Smooth muscle cell (in vitro differentiated cells): ENCODE measurements around the gene SPSB1. TPM values are rescaled to one million over a fixed set of nuclear protein-coding genes. Genes with fewer than 3 reads are reported as not detected.
A peak's percentile ranks its signal among the peaks of the same experiment; 100 is the strongest.

Experiments
- DNase-seq: peaks from one replicate; lab custom pipeline; 2025; ENCODE audit not compliant: unreplicated experiment; lab: John Stamatoyannopoulos, UW
- H2AFZ ChIP-seq: fragments of 200-600 bp; sonication (generic); 2 replicates; pipeline ENCODE4 v1.6.0; 2016; ENCODE audit warnings: antibody characterized with exemption, low read depth, mild to moderate bottlenecking
- H3F3A ChIP-seq: fragments of 200-600 bp; sonication (generic); 2 replicates; pipeline ENCODE4 v1.6.0; 2017; ENCODE audit warnings: antibody characterized with exemption, low read depth
- H3K27ac ChIP-seq: fragments of 200-600 bp; sonication (generic); 2 replicates; pipeline ENCODE4 v1.5.1; 2016; ENCODE audit warnings: low read depth, mild to moderate bottlenecking
- H3K27me3 ChIP-seq: fragments of 200-600 bp; sonication (generic); 2 replicates; pipeline ENCODE4 v1.6.1; 2016; ENCODE audit warnings: low read depth, mild to moderate bottlenecking
- H3K36me3 ChIP-seq: fragments of 200-600 bp; sonication (generic); 2 replicates; pipeline ENCODE4 v1.5.1; 2016; ENCODE audit warnings: low read depth
- H3K4me1 ChIP-seq: fragments of 200-600 bp; sonication (generic); 2 replicates; pipeline ENCODE4 v1.5.1; 2016; ENCODE audit warnings: low read depth
- H3K4me2 ChIP-seq: fragments of 200-600 bp; sonication (generic); 2 replicates; pipeline ENCODE4 v1.6.0; 2016; ENCODE audit warnings: mild to moderate bottlenecking
- H3K4me3 ChIP-seq: fragments of 200-600 bp; sonication (generic); 2 replicates; pipeline ENCODE4 v1.5.1; 2016; ENCODE audit warnings: mild to moderate bottlenecking
- H3K79me2 ChIP-seq: fragments of 200-600 bp; sonication (generic); 2 replicates; pipeline ENCODE4 v1.6.0; 2016; ENCODE audit warnings: low read depth, mild to moderate bottlenecking
- H3K9ac ChIP-seq: fragments of 200-600 bp; sonication (generic); 2 replicates; pipeline ENCODE4 v1.6.0; 2016; ENCODE audit warnings: low read depth
- H3K9me3 ChIP-seq: fragments of 200-600 bp; sonication (generic); replicated peaks from 2 replicates; pipeline ENCODE4 v1.5.1; 2016; ENCODE audit warnings: low read depth
- H4K20me1 ChIP-seq: fragments of 200-600 bp; sonication (generic); 2 replicates; pipeline ENCODE4 v1.6.0; 2016; ENCODE audit warnings: low read depth
- WGBS: methylation state at CpG from one replicate; pipeline ENCODE4 v1.1.7; 2016; ENCODE audit warnings: low lambda C conversion rate; 5-methylcytosine and 5-hydroxymethylcytosine counted together
- polyA plus RNA-seq: library from polyadenylated mRNA; unstranded; fragments of >200 nt; fragmentation: Nextera tagmentation; extraction: Ambion mirVana; gene quantifications from 2 replicates; pipeline ENCODE4 v1.2.1, GENCODE V29; 2016
- total RNA-seq: library from RNA; depleted of rRNA; stranded (reverse); fragments of >200 nt; gene quantifications from 2 replicates; pipeline ENCODE4 v1.2.3, GENCODE V29; 2014
- TF ChIP-seq, protein P1 (sequence below): fragments of 200-600 bp; sonication (generic); IDR thresholded peaks from 2 replicates; pipeline ENCODE4 v1.5.1; 2017; ENCODE audit warnings: borderline replicate concordance, mild to moderate bottlenecking, antibody characterized with exemption; ENCODE audit not compliant: insufficient read depth, poor library complexity, severe bottlenecking

Gene SPSB1
- total and polyA plus RNA-seq, 2 experiments from 2014 or later = 27.6 to 37.0 TPM

- WGBS = 94% methylated on average over 4 of the region's 4 CpGs
- no peaks in the 10 kb centered on the region for H3K27me3 ChIP-seq
- H3K36me3 ChIP-seq = no peaks in the 10 kb centered on the region
- H4K20me1 ChIP-seq = peaks cover 100% of the 10 kb centered on the region
- no peak for DNase-seq
- no peak overlapping the region for H3K4me3 ChIP-seq
- H3K79me2 ChIP-seq = peaks cover 89% of the 10 kb centered on the region
- H3K9me3 ChIP-seq = no peaks in the 10 kb centered on the region
- no peak overlapping the region for H2AFZ ChIP-seq
- peak overlapping the region; percentile 57 for H3K4me2 ChIP-seq
- H3K4me1 ChIP-seq = peaks cover 20% of the 10 kb centered on the region
- H3K9ac ChIP-seq = no peak overlapping the region
- H3F3A ChIP-seq = peaks cover 32% of the 10 kb centered on the region
- peak overlapping the region; percentile 57 for H3K27ac ChIP-seq
- TF ChIP-seq, protein P1, sequence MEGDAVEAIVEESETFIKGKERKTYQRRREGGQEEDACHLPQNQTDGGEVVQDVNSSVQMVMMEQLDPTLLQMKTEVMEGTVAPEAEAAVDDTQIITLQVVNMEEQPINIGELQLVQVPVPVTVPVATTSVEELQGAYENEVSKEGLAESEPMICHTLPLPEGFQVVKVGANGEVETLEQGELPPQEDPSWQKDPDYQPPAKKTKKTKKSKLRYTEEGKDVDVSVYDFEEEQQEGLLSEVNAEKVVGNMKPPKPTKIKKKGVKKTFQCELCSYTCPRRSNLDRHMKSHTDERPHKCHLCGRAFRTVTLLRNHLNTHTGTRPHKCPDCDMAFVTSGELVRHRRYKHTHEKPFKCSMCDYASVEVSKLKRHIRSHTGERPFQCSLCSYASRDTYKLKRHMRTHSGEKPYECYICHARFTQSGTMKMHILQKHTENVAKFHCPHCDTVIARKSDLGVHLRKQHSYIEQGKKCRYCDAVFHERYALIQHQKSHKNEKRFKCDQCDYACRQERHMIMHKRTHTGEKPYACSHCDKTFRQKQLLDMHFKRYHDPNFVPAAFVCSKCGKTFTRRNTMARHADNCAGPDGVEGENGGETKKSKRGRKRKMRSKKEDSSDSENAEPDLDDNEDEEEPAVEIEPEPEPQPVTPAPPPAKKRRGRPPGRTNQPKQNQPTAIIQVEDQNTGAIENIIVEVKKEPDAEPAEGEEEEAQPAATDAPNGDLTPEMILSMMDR = no peak
Measured at GRCh38 chr1:9350960-9351359, 58.3 kb downstream of the SPSB1 start.

GRCh38 chr1:9351654-9352271, 59.1 kb downstream of the SPSB1 start:
- H2AFZ ChIP-seq = no peak overlapping the region
- H3K4me1 ChIP-seq = peaks cover 20% of the 10 kb centered on the region
- TF ChIP-seq, protein P1 = no peak
- H3K79me2 ChIP-seq = peaks cover 89% of the 10 kb centered on the region
- WGBS = 65% methylated on average over 5 of the region's 7 CpGs
- H3K27ac ChIP-seq = peak overlapping the region; percentile 57
- peaks cover 29% of the 10 kb centered on the region for H3F3A ChIP-seq
- peaks cover 5% of the 10 kb centered on the region for H3K36me3 ChIP-seq
- no peaks in the 10 kb centered on the region for H3K27me3 ChIP-seq
- DNase-seq = no peak
- H3K9ac ChIP-seq = peak overlapping the region; percentile 28
- H4K20me1 ChIP-seq = peaks cover 100% of the 10 kb centered on the region
- no peak overlapping the region for H3K4me3 ChIP-seq
- H3K9me3 ChIP-seq = no peaks in the 10 kb centered on the region
- H3K4me2 ChIP-seq = peak overlapping the region; percentile 77

DNA sequence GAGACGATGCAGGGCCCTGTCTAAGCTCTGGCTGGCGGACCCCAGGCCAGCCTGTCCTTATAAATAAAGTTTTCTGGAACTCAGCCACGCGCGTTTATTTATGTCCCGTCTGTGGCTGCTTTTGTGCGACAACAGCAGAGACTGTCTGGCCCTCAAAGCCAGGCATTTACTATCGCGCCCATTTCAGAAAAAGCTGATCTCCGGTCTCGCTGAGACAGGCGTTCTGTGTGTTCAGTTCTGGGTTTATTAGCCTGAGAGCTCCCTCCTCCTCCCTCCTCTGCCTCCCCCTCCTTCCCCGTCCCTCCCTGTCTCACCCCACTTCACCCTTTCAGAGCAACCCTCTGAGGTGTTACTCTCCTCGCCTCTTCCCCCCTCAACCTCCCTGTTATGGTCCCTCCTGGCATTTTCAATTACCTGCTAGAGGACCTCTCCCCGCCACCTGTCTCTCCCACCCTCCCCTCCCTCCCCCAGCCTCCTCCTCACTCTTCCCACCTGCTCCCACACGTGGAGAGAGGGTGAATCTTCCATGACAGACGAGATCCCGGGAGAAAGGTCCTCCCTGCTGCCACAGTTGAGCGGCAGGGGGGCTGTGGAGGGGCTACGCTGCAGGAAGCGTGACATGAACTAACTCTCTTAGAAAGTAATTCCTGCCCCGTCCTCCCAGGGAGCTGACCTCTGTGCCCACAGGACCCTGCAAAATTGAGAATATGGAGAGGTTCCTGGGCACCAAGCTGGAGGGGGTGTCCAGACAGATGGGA, 59.9 kb downstream of the SPSB1 start:
- Histone ChIP-seq H4K20me1 (peaks cover 100% of the 10 kb centered on the region), H3K79me2 (peaks cover 89% of the 10 kb centered on the region), H3F3A (peaks cover 21% of the 10 kb centered on the region), H3K4me2 (peak overlapping the region; percentile 77), H3K4me3 (no peak overlapping the region), H3K27me3 (no peaks in the 10 kb centered on the region), H3K9me3 (no peaks in the 10 kb centered on the region), H3K36me3 (peaks cover 5% of the 10 kb centered on the region), H3K4me1 (peaks cover 20% of the 10 kb centered on the region), H3K9ac (peak overlapping the region; percentile 28), H2AFZ (no peak overlapping the region), H3K27ac (peak overlapping the region; percentile 57)
- TF ChIP-seq, protein P1 = peak; percentile 32
- no peak for DNase-seq
- WGBS = 28% methylated on average over 18 of the region's 22 CpGs
